Fibroblast of lung (primary cell): ENCODE results near the gene NMNAT2. TPM values are rescaled to one million over a fixed set of nuclear protein-coding genes. Genes with fewer than 3 reads are reported as not detected.

Experiments used
- DNase-seq, 2 donors: peaks; one replicate each; pipeline versions ENCODE4 v3.0.0 to v3.0.0-alpha.2; 2010; ENCODE audit warnings: low read depth in 2 of 2
- H2AFZ ChIP-seq: 2 replicates; pipeline ENCODE4 v1.5.1; 2012; ENCODE audit warnings: low read length, control low read depth, inconsistent platforms
- H3K27ac ChIP-seq: 2 replicates; pipeline ENCODE4 v1.5.1; 2011; ENCODE audit warnings: low read length, control low read depth; ENCODE audit not compliant: insufficient read depth
- H3K27me3 ChIP-seq: 2 replicates; pipeline ENCODE4 v1.5.1; 2011; ENCODE audit warnings: mild to moderate bottlenecking, low read length; ENCODE audit not compliant: control insufficient read depth, insufficient read depth
- H3K36me3 ChIP-seq: 2 replicates; pipeline ENCODE4 v1.5.1; 2011; ENCODE audit warnings: low read length; ENCODE audit not compliant: control insufficient read depth, insufficient read depth
- H3K4me1 ChIP-seq: 2 replicates; pipeline ENCODE4 v1.5.1; 2011; ENCODE audit warnings: low read length; ENCODE audit not compliant: control insufficient read depth, insufficient read depth; ENCODE audit errors: extremely low read depth
- H3K4me2 ChIP-seq: 2 replicates; pipeline ENCODE4 v1.5.1; 2011; ENCODE audit warnings: low read length, control low read depth; ENCODE audit not compliant: insufficient read depth; ENCODE audit errors: extremely low read depth
- H3K4me3 ChIP-seq, 4 experiments: fragments of 200-600 bp in 1 of 4; sonication (generic) in 1 of 4; replicated peaks in 1 of 4; 2 replicates each; pipeline ENCODE4 v1.5.1; 2011 to 2016; ENCODE audit warnings: low read length in 4 of 4, low read depth in 3 of 4, mild to moderate bottlenecking in 3 of 4, control low read depth in 2 of 4, inconsistent platforms in 1 of 4, mixed read lengths in 1 of 4; ENCODE audit not compliant: insufficient read depth in 1 of 4; ENCODE audit errors: control extremely low read depth in 1 of 4
- H3K79me2 ChIP-seq: 2 replicates; pipeline ENCODE4 v1.5.1; 2012; ENCODE audit warnings: mild to moderate bottlenecking, low read length, inconsistent platforms; ENCODE audit not compliant: control insufficient read depth, insufficient read depth
- H3K9ac ChIP-seq: 2 replicates; pipeline ENCODE4 v1.5.1; 2011; ENCODE audit warnings: mild to moderate bottlenecking, low read length, control low read depth; ENCODE audit not compliant: insufficient read depth
- H3K9me3 ChIP-seq: 2 replicates; pipeline ENCODE4 v1.5.1; 2012; ENCODE audit warnings: low read depth, low read length; ENCODE audit not compliant: control insufficient read depth, insufficient read depth
- H4K20me1 ChIP-seq: 2 replicates; pipeline ENCODE4 v1.5.1; 2011; ENCODE audit warnings: low read length; ENCODE audit not compliant: control insufficient read depth, insufficient read depth; ENCODE audit errors: extremely low read depth
- CTCF ChIP-seq, 2 donors: IDR thresholded peaks in 1 of 2; conservative IDR thresholded peaks in 1 of 2; 1 replicate in 1 of 2; 2 replicates in 1 of 2; pipeline ENCODE4 v1.5.1; 2011 to 2012; ENCODE audit warnings: low read length in 2 of 2, control low read depth in 1 of 2, inconsistent platforms in 1 of 2, low read depth in 1 of 2, mild to moderate bottlenecking in 1 of 2
- EZH2 ChIP-seq: IDR thresholded peaks from 2 replicates; pipeline ENCODE4 v1.5.1; 2012; ENCODE audit warnings: low read length, control low read depth, mild to moderate bottlenecking; ENCODE audit errors: missing control alignments
- polyA plus RNA-seq, 2 donors: library from polyadenylated mRNA; depleted of rRNA in 1 of 2; stranded (reverse) in 1 of 2; unstranded in 1 of 2; fragments of >200 nt; gene quantifications; 2 replicates each; pipeline ENCODE4 v1.2.1, GENCODE V29; 2011 to 2012; ENCODE audit warnings: missing spikeins in 1 of 2
- total RNA-seq: library from RNA; depleted of rRNA; stranded (reverse); fragments of >200 nt; gene quantifications from 2 replicates; pipeline ENCODE4 v1.2.1, GENCODE V29; 2014

The NMNAT2 gene
- total and polyA plus RNA-seq, 2 donors (not counting 1 experiment from before 2014, with no cell fraction given): under 0.01 to 0.61 TPM

DNA sequence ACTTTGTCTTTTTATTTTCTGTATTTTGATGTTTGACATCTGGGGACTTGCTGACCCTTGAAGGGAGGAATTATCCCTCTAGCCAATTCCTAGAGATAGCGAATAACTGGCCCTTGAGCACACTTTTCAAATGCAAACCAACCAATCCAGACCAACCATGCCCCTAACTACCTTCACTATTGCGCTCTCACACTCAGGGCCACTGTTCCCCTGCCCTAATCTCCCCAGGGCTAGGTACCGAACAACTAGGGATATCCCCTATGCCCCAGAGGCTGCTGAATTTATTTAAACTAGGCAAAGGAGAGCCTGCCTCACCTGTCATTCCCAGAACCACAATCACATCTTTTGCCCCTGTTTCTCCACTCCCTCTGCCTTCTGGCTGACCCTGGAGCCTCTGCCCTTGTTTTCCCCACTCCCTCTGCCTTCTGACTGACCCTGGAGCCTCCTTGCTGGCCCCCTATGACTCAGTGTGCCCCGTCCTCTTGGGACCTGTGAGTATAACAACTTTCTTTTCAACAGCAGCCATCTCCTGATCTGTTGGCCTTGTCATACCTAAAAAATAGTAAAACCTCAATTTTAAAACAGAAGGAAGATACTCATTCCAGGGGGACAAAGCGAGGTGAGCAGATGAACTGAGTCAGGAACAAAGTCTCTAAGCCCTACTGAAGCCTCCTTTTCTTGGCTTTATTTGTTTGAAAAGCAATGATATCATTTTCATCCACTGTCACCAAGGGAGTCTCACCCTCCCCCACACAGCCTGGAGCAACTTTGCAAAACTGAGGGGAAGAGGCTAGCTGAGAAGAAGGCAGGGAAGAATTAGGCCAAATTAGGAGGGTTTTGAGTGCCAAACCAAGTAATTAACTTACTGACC, 115.5 kb downstream of the NMNAT2 start:
- H3K9me3 ChIP-seq: no peaks in the 10 kb centered on the region
- H4K20me1 ChIP-seq: no peaks in the 10 kb centered on the region
- no peaks in the 10 kb centered on the region for H3K79me2 ChIP-seq
- H3K4me1 ChIP-seq: no peaks in the 10 kb centered on the region
- no peak overlapping the region for H2AFZ ChIP-seq
- H3K36me3 ChIP-seq: no peaks in the 10 kb centered on the region
- H3K9ac ChIP-seq: no peak overlapping the region
- H3K27me3 ChIP-seq: no peaks in the 10 kb centered on the region
- TF ChIP-seq EZH2 (no peak), CTCF (conservative IDR thresholded peaks at IDR 0.05 in 1 of 2, IDR thresholded peaks at IDR 0.05 in 1 of 2; ENCODE audit: low read depth in 1 of 2, low read length in 2 of 2) (no peak)
- no peak for DNase-seq
- H3K27ac ChIP-seq: no peak overlapping the region
- H3K4me3 ChIP-seq: no peak overlapping the region
- H3K4me2 ChIP-seq: no peak overlapping the region

DNA sequence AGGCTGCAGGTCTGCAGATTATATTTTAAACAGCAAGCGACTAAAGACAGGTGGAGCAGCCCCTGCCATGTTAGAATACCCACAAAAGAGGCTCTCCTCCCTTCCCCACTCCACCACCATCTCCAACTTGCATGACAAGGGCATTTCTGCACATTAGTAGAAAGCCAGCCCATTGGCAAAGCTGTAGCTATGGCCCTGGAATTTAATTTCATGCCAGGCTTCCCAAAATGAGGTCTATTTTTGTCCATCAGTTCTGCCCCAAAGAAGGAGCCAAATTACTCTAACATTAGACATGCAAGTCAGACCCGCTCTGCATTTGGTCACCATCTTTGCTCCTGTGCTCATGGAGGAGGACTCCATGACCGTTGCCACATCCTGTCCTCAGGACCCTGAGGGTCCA, 116.9 kb downstream of the NMNAT2 start:
- no peak overlapping the region for H2AFZ ChIP-seq
- no peak overlapping the region for H3K4me3 ChIP-seq
- TF ChIP-seq EZH2: no peak
- no peaks in the 10 kb centered on the region for H3K36me3 ChIP-seq
- H3K4me1 ChIP-seq: no peaks in the 10 kb centered on the region
- H3K9ac ChIP-seq: no peak overlapping the region
- no peaks in the 10 kb centered on the region for H3K27me3 ChIP-seq
- DNase-seq: no peak
- H3K4me2 ChIP-seq: no peak overlapping the region
- H3K27ac ChIP-seq: no peak overlapping the region
- H3K9me3 ChIP-seq: no peaks in the 10 kb centered on the region
- H4K20me1 ChIP-seq: no peaks in the 10 kb centered on the region
- no peaks in the 10 kb centered on the region for H3K79me2 ChIP-seq

DNA sequence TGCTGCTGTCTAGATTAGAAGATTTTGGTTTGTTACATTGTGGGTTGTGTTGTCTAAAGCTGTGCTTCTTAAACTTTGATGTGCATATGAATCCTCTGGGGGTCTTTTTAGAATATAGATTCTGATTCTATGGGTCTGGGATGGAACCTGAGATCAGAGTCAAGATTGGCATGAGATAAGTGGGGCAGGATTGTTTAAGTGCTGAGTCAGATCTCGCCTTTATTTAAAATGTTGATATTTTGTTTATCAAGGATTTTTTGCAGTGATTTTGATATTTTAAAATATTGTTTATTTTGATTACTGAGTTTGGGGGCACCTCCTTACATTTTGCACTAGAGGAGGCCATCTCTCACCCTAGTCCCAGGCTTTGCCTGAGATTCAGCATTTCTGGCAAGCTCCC, 117.4 kb downstream of the NMNAT2 start:
- Histone ChIP-seq H3K36me3 (no peaks in the 10 kb centered on the region), H3K79me2 (no peaks in the 10 kb centered on the region), H3K27me3 (no peaks in the 10 kb centered on the region), H3K9me3 (no peaks in the 10 kb centered on the region), H3K9ac (no peak overlapping the region), H2AFZ (no peak overlapping the region), H3K4me1 (no peaks in the 10 kb centered on the region), H3K27ac (no peak overlapping the region), H4K20me1 (no peaks in the 10 kb centered on the region), H3K4me2 (no peak overlapping the region), H3K4me3 (no peak overlapping the region)
- TF ChIP-seq CTCF (conservative IDR thresholded peaks at IDR 0.05 in 1 of 2, IDR thresholded peaks at IDR 0.05 in 1 of 2; ENCODE audit: low read depth in 1 of 2, low read length in 2 of 2) (no peak), EZH2 (no peak)
- no peak for DNase-seq
